Large intestine (tissue), 1 donor: ENCODE data around the gene DPEP2. TPM values are rescaled to one million over a fixed set of nuclear protein-coding genes. Genes with fewer than 3 reads are reported as not detected.

Source experiments
- polyA plus RNA-seq: library from polyadenylated mRNA; unstranded; fragments of 120-200 nt; gene quantifications from one replicate; pipeline ENCODE4 v1.2.1, GENCODE V29; 2013

The DPEP2 gene
- polyA plus RNA-seq, 1 donor = 1.6 TPM

Other genes starting within 250 kb of the DPEP2 start
- gene RANBP10, start 192.9 kb downstream of the DPEP2 start, polyA plus RNA-seq = 18.0 TPM
- gene TSNAXIP1, start 192.6 kb downstream of the DPEP2 start, polyA plus RNA-seq = 1.5 TPM
- 23.4 TPM for gene THAP11, start 157.2 kb downstream of the DPEP2 start, polyA plus RNA-seq
- gene NUTF2, start 152.6 kb downstream of the DPEP2 start, polyA plus RNA-seq = 123 TPM
- 58.1 TPM for gene CENPT, start 151.8 kb downstream of the DPEP2 start, polyA plus RNA-seq
- gene EDC4, start 126.4 kb downstream of the DPEP2 start, polyA plus RNA-seq = 59.7 TPM
- 1.6 TPM for gene NRN1L, start 114.6 kb downstream of the DPEP2 start, polyA plus RNA-seq
- gene PSKH1, start 106.2 kb downstream of the DPEP2 start, polyA plus RNA-seq = 24.2 TPM
- gene CTRL, start 67.6 kb downstream of the DPEP2 start, polyA plus RNA-seq = 0.87 TPM
- gene PSMB10, start 62.6 kb downstream of the DPEP2 start, polyA plus RNA-seq = 99.2 TPM
- 18.5 TPM for gene LCAT, start 55.4 kb downstream of the DPEP2 start, polyA plus RNA-seq
- 25.5 TPM for gene SLC12A4, start 30.8 kb downstream of the DPEP2 start, polyA plus RNA-seq
- 0.09 TPM for gene DPEP3, start 19.0 kb downstream of the DPEP2 start, polyA plus RNA-seq
- not detected for gene DPEP2NB, start 16.4 kb upstream of the DPEP2 start, polyA plus RNA-seq
- gene DDX28, start 23.7 kb upstream of the DPEP2 start, polyA plus RNA-seq = 9.9 TPM
- 12.2 TPM for gene DUS2, start 23.8 kb upstream of the DPEP2 start, polyA plus RNA-seq
- gene NFATC3, start 85.9 kb upstream of the DPEP2 start, polyA plus RNA-seq = 22.0 TPM
- 40.0 TPM for gene ESRP2, start 236.6 kb upstream of the DPEP2 start, polyA plus RNA-seq
- gene PLA2G15, start 245.9 kb upstream of the DPEP2 start, polyA plus RNA-seq = 18.7 TPM